PC-9 (cell line): Measurements from ENCODE around the gene METTL8. TPM values are rescaled to one million over a fixed set of nuclear protein-coding genes. Genes with fewer than 3 reads are reported as not detected.
"Not testable (repeated sequence)": the region's sequence is repeated elsewhere in the genome, so short reads cannot be mapped to it uniquely, and the experiment has no call there.

Source experiments
- BruUV-seq: library from RNA; stranded (reverse); fragments of 400-500 nt; replicated peaks from 2 replicates; lab custom pipeline; 2021; lab: Mats Ljungman, UMichigan
- CTCF ChIA-PET: fragments of 300-600 bp; sonication (Branson Sonifier 250); formaldehyde crosslinking; loops from one replicate; lab custom pipeline; 2022; ENCODE audit warnings: antibody characterized with exemption; lab: Charles Lee
- POLR2A ChIA-PET: fragments of 300-600 bp; sonication (Branson Sonifier 250); formaldehyde crosslinking; loops from one replicate; lab custom pipeline; 2022; ENCODE audit warnings: antibody characterized with exemption; ENCODE audit not compliant: unreplicated experiment; lab: Charles Lee
- DNase-seq, 2 experiments: peaks; one replicate each; pipeline versions ENCODE4 v3.0.0 to v3.0.0-alpha.2; 2015 to 2022; ENCODE audit warnings: mixed read lengths in 1 of 2
- H2AFZ ChIP-seq: fragments of 200-600 bp; sonication (generic); 2 replicates; pipeline ENCODE4 v1.8.1; 2017; ENCODE audit warnings: antibody characterized with exemption
- H3F3A ChIP-seq: fragments of 200-600 bp; sonication (generic); 2 replicates; pipeline ENCODE4 v1.8.1; 2017; ENCODE audit warnings: antibody characterized with exemption, mild to moderate bottlenecking, low read depth; ENCODE audit not compliant: insufficient read depth
- H3K27ac ChIP-seq: fragments of 200-600 bp; sonication (generic); 2 replicates; pipeline ENCODE4 v1.6.1; 2016; ENCODE audit warnings: mixed run types
- H3K27me3 ChIP-seq: fragments of 200-600 bp; sonication (generic); 2 replicates; pipeline ENCODE4 v1.6.1; 2016; ENCODE audit warnings: low read depth, mixed run types; ENCODE audit not compliant: insufficient read depth
- H3K36me3 ChIP-seq: fragments of 200-600 bp; sonication (generic); 2 replicates; pipeline ENCODE4 v1.6.1; 2016; ENCODE audit warnings: low read depth, mixed run types
- H3K4me1 ChIP-seq: fragments of 200-600 bp; sonication (generic); replicated peaks from 2 replicates; pipeline ENCODE4 v1.6.1; 2016; ENCODE audit warnings: mixed run types; ENCODE audit not compliant: insufficient read depth
- H3K4me2 ChIP-seq: fragments of 200-600 bp; sonication (generic); 2 replicates; pipeline ENCODE4 v1.6.1; 2017; ENCODE audit warnings: mixed run types
- H3K4me3 ChIP-seq: fragments of 200-600 bp; sonication (generic); 2 replicates; pipeline ENCODE4 v1.6.1; 2016; ENCODE audit warnings: mixed run types
- H3K79me2 ChIP-seq: fragments of 200-600 bp; sonication (generic); 2 replicates; pipeline ENCODE4 v1.6.1; 2017; ENCODE audit warnings: low read depth, mixed run types
- H3K9me2 ChIP-seq: fragments of 200-600 bp; sonication (generic); 2 replicates; pipeline ENCODE4 v1.8.1; 2017; ENCODE audit warnings: mild to moderate bottlenecking; ENCODE audit not compliant: insufficient read depth
- H3K9me3 ChIP-seq: fragments of 200-600 bp; sonication (generic); 2 replicates; pipeline ENCODE4 v1.8.1; 2016; ENCODE audit warnings: low read depth; ENCODE audit not compliant: insufficient read depth
- H4K20me1 ChIP-seq: fragments of 200-600 bp; sonication (generic); 2 replicates; pipeline ENCODE4 v1.8.1; 2017; ENCODE audit not compliant: insufficient read depth
- CTCF ChIP-seq: fragments of 200-600 bp; sonication (generic); conservative IDR thresholded peaks from 2 replicates; pipeline ENCODE4 v1.6.1; 2017; ENCODE audit warnings: mixed run types, antibody characterized with exemption, mild to moderate bottlenecking, moderate library complexity
- EZH2 ChIP-seq: fragments of 200-600 bp; sonication (generic); IDR thresholded peaks from 2 replicates; pipeline ENCODE4 v1.8.0; 2017; ENCODE audit warnings: antibody characterized with exemption, low read depth
- intact Hi-C: fragments of 100-400 bp; cut with micrococcal nuclease; formaldehyde crosslinking; loops from one replicate; pipeline ENCODE4 v1.10.0; 2022; ENCODE audit not compliant: unreplicated experiment
- total RNA-seq: library from RNA; stranded (reverse); gene quantifications from 2 replicates; pipeline ENCODE4 v1.2.3, GENCODE V29; 2021

METTL8 gene
- total RNA-seq, 1 experiment from 2014 or later = 21.8 TPM

GRCh38 chr2:171383134-171383533 lies 50.7 kb downstream of the METTL8 start:
- BruUV-seq = no TSS peak
- ChIA-PET CTCF (no interaction called here), POLR2A (no interaction called here)
- no peak for TF ChIP-seq CTCF
- no peak for TF ChIP-seq EZH2
- Histone ChIP-seq H3K4me2 (no peak overlapping the region), H3K27ac (no peak overlapping the region), H4K20me1 (no peaks in the 10 kb centered on the region), H3K9me3 (no peaks in the 10 kb centered on the region; the same call in 1 of the 2 replicates), H3K27me3 (no peaks in the 10 kb centered on the region), H3K4me3 (no peak overlapping the region), H2AFZ (no peak overlapping the region), H3F3A (no peaks in the 10 kb centered on the region), H3K4me1 (no peaks in the 10 kb centered on the region), H3K36me3 (0 out of 2 replicates have a peak, but pooled peaks cover 3% of the 10 kb centered on the region), H3K79me2 (peaks cover 14% of the 10 kb centered on the region; the same call in 1 of the 2 replicates), H3K9me2 (no peaks in the 10 kb centered on the region)
- DNase-seq = no peak
- intact Hi-C loops = no loop called here

GRCh38 chr2:171382175-171382574 lies 51.6 kb downstream of the METTL8 start:
- intact Hi-C loops, H3K4me1 ChIP-seq, CTCF ChIA-PET, POLR2A ChIA-PET, DNase-seq, H3K4me3 ChIP-seq, H2AFZ ChIP-seq, H3F3A ChIP-seq, H3K9me2 ChIP-seq, H3K36me3 ChIP-seq, H4K20me1 ChIP-seq, H3K27me3 ChIP-seq, H3K9me3 ChIP-seq, H3K4me2 ChIP-seq, H3K27ac ChIP-seq, BruUV-seq: not testable (repeated sequence)
- peaks cover 14% of the 10 kb centered on the region; the same call in 1 of the 2 replicates for H3K79me2 ChIP-seq

- H3K9me3 ChIP-seq, H4K20me1 ChIP-seq, H3K4me3 ChIP-seq, H3K9me2 ChIP-seq, H3F3A ChIP-seq, CTCF ChIA-PET, POLR2A ChIA-PET, H2AFZ ChIP-seq, H3K4me2 ChIP-seq, BruUV-seq, H3K36me3 ChIP-seq, H3K27ac ChIP-seq, H3K27me3 ChIP-seq, intact Hi-C loops, H3K4me1 ChIP-seq, DNase-seq: not testable (repeated sequence)
- peaks cover 22% of the 10 kb centered on the region; the same call in 1 of the 2 replicates for H3K79me2 ChIP-seq
These were observed 55.9 kb downstream of the METTL8 start for GRCh38 chr2:171377852-171378251.

GRCh38 chr2:171367692-171368091 lies 66.1 kb downstream of the METTL8 start:
- intact Hi-C loops = no loop called here
- Histone ChIP-seq H3K9me3 (peaks cover 8% of the 10 kb centered on the region), H3K79me2 (no peaks in the 10 kb centered on the region), H4K20me1 (no peaks in the 10 kb centered on the region), H3K27ac (no peak overlapping the region), H3K4me2 (no peak overlapping the region), H3K9me2 (no peaks in the 10 kb centered on the region; the same call in 1 of the 2 replicates), H3F3A (no peaks in the 10 kb centered on the region), H3K36me3 (0 out of 2 replicates have a peak, but pooled peaks cover 4% of the 10 kb centered on the region), H3K4me1 (no peaks in the 10 kb centered on the region), H3K27me3 (no peaks in the 10 kb centered on the region), H3K4me3 (no peak overlapping the region), H2AFZ (no peak overlapping the region)
- DNase-seq = no peak
- no peak for TF ChIP-seq EZH2
- TF ChIP-seq CTCF = no peak
- POLR2A ChIA-PET = no interaction called here
- BruUV-seq = no TSS peak
- CTCF ChIA-PET = no interaction called here
